GM18505 (cell line): Measurements from ENCODE around the gene RNF168.
"Not testable (repeated sequence)": the region's sequence is repeated elsewhere in the genome, so short reads cannot be mapped to it uniquely, and the experiment has no call there.

Source experiments
- ATAC-seq: cut with Tn5 transposase; IDR thresholded peaks from one replicate; pipeline ENCODE4 v1.9.1; 2021; ENCODE audit not compliant: unreplicated experiment
- POLR2A ChIP-seq: IDR thresholded peaks from 4 replicates; pipeline ENCODE4 v1.6.1; 2011; ENCODE audit warnings: borderline replicate concordance; ENCODE audit not compliant: insufficient read depth, insufficient read length; ENCODE audit errors: extremely low read depth

The RNF168 gene

GRCh38 chr3:196525141-196525540 is 21.6 kb upstream of the RNF168 start:
- TF ChIP-seq POLR2A, result no peak
- ATAC-seq, result no peak

DNA sequence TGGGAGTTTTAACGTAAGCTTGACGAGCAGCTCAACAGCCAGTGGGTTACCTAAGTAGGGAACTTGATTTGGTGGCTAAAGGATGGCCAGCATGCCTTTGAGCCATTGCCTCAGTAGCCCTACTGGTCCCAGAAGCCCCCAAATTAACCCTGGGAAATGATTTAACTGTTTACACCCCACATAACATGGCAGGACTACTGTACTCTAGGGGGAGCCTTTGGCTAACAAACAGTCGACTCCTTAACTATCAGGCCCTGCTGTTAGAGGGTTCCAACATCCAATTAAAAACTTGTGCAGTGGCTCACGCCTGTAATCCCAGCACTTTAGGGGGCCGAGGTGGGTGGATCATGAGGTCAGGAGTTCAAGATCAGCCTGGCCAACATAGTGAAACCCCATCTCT is 21.0 kb upstream of the RNF168 start:
- no peak for TF ChIP-seq POLR2A
- ATAC-seq, result no peak

DNA sequence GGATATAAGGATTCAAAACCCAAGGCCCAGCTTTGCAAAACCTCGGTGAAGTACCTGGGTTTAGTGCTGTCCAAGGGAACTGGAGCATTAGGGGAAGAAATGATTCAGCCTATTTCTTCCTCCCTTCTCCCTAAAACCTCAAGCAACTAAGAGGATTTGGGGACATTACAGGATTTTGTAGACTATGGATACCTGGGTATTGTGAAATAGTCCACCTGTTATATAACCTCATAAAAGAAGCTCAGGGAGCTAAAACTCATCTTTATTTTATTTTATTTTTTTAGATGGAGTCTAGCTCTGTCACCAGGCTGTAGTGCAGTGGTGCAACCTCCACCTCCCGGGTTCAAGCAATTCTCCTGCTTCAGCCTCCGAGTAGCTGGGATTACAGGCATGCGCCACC is 20.3 kb upstream of the RNF168 start:
- ATAC-seq, result no peak
- TF ChIP-seq POLR2A, result no peak

GRCh38 chr3:196521291-196521690 is 17.7 kb upstream of the RNF168 start:
- not testable (repeated sequence) for ATAC-seq

GRCh38 chr3:196519718-196520082 is 16.1 kb upstream of the RNF168 start:
- no peak for TF ChIP-seq POLR2A
- no peak for ATAC-seq

GRCh38 chr3:196518966-196519717 is 15.6 kb upstream of the RNF168 start:
- no peak for ATAC-seq

DNA sequence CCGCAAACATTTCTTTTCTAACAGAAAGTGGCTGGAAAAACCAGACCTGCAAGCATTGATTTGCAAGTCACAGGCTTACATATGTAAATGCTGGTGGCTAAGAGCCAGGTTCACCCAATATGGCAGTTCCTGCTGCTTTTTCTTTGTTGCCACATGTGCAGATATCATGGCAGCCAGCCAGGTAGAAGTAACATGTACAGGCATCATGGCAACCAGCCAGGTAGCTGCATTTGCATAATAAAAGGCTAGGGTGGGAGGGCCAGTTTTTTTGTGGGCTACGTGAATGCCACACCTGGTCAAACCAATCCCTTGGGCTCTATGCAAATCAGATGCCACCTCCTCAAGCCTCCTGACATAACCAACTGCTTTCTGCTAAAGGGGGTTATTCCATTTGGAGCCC is 14.4 kb upstream of the RNF168 start:
- no peak for TF ChIP-seq POLR2A
- no peak for ATAC-seq

More at GRCh38 chr3:196518966-196519717, 15.6 kb upstream of the RNF168 start:
- TF ChIP-seq POLR2A, result no peak

DNA sequence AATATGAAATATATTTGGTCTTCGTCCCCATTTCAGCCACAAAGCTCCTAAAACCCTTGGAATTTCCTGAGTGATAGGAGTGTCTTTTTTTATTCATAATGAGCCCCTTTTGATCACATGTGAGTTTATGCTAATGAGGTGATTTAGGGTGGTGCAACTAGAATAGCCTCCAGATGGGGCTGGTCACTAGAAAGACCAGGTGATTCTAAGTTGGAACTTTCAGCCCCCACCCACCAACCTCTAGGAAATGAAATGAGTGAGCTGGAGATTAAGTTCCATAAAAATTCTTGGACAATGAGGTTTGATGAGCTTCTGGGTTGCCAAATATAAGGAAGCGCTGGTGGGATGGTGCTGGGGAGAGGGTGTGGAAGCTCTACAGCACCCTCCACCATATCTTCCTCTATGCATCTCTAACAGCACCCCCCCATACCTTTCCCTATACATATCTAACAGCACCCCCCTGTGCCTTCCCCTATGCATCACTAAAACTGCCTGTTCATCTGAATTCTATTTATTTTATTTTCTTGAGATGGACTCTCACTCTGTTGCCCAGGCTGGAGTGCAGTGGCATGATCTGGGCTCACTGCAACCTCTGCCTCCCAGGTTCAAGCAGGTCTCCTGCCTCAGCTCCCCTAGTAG is 13.7 kb upstream of the RNF168 start:
- TF ChIP-seq POLR2A, result no peak
- ATAC-seq, result no peak

DNA sequence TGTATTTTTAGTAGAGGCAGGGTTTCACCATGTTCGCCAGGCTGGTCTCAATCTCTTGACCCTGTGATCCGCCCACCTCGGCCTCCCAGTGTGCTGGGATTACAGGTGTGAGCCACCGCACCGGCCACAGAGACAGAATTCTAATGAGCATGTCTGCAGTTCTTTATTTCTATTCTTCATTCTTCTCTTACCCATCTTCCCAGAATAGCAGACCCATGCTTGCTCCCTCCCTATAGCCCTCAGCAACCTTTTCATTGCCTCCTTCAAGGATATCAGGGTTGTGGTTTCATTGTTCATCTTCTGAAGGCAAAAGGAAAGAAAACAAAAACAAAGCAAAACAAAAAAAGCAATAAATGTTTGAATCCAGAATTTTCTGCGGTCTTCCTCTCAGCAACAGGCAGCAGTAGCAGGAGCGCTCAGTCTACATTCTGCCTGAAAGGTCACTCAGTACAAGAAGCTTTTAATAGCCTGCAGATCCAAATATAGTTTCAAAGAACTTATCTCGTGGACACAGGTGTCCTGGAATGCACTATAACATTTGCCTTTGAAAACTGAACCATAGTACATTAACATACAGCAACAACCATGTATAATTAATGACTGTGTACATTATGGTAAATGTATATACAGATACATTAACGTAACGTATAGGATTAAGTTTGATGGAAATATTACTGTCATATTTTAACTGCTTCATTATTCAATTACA is 11.5 kb upstream of the RNF168 start, which contains the start of gene SMCO1:
Gene SMCO1 (minus strand): TSS at position 434 of the 709 bp plus-strand sequence. CDS start 137 bp downstream, at position 297.
- no peak for TF ChIP-seq POLR2A
- ATAC-seq, result no peak

GRCh38 chr3:196514350-196514716 is 10.8 kb upstream of the RNF168 start:
- ATAC-seq, result no peak
- no peak for TF ChIP-seq POLR2A

DNA sequence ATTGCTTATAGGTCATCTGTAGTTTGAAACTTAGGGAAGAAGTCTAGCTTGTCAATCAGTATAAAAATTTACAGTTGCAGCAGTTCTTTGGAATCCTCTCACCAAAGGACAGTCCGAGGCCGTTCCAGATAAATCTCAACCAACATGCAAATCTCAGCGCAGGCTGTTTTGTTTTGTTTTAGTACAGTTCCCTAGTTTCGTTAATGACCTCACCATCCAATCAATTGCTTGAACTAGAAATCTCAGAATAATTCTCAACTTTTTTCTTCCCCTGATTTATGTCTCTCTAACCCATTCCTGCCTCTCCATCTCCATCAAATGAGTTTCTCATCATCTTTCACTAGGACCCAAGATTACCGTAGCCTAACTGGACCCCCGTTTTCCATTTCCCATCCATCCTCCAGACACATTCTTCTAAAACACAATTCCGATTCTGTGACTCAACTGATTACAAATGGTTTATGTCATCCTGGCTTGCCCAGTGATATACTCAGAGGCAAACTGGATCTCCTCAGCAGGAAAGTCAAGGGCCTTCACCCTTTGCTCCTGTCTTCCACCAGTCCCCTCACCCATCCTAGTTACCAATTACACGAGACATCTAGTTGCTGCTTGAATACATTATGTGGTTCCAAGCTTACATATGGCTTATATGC is 10.3 kb upstream of the RNF168 start:
- no peak for ATAC-seq
- no peak for TF ChIP-seq POLR2A

DNA sequence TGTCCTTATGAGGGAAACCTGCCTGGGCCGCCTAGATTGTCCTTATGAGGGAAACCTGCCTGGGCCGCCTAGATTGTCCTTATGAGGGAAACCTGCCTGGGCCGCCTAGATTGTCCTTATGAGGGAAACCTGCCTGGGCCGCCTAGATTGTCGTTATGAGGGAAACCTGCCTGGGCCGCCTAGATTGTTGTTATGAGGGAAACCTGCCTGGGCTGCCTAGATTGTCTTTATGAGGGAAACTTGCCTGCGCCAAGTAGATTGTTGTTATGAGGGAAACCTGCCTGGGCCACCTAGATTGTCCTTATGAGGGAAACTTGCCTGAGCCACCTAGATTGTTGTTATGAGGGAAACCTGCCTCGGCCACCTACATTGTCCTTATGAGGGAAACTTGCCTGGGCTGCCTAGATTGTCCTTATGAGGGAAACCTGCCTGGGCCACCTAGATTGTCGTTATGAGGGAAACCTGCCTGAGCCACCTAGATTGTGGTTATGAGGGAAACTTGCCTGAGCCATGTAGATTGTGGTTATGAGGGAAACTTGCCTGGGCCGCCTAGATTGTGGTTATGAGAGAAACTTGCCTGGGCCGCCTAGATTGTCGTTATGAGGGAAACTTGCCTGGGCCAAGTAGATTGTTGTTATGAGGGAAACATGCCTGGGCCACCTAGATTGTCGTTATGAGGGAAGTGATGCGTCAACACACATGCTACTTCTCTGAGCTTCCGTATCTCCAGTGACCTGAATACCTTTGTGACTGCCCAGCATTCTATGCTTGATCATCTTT is 8.3 kb upstream of the RNF168 start:
- not testable (repeated sequence) for ATAC-seq

- not testable (repeated sequence) for ATAC-seq
These were observed 7.5 kb upstream of the RNF168 start for GRCh38 chr3:196511108-196511507.

DNA sequence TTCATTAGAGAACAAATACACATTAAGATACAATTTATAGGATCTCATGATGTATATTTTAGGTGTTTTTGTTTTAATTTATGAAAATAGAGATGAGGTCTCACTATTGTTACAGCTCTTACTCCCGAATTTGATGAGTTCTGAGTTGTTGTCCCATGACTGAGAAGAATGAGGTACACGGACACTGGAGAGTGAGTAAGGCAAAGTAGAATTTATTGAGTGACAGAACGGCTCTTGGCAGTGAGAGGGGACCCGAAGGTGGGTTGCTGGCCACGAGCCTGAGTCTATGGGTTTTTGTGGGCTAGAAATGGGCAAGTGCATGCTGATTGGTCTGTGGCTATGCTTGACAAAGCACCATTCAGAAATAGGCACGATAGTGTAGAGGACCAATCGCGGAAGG is 3.1 kb upstream of the RNF168 start:
- ATAC-seq, result no peak
- TF ChIP-seq POLR2A, result no peak

- ATAC-seq, result no peak
- no peak for TF ChIP-seq POLR2A
These were observed 988 bp upstream of the RNF168 start for GRCh38 chr3:196504556-196504955.

DNA sequence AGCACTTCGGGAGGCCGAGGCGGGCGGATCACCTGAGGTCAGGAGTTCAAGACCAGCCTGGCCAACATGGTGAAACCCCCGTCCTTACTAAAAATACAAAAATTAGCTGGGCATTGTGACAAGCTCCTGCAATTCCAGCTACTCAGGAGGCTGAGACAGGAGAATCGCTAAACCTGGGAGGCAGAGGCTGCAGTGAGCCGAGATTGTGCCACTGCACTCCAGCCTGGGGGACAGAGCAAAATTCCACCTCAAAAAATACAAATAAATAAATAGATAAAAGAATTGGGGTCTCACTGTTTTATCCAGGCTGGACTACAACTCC is 470 bp upstream of the RNF168 start:
- ATAC-seq, result not testable (repeated sequence)
